PFSK-1 (cell line): Measurements from ENCODE around the gene TSPAN5.

Experiments used
- FOXP2 ChIP-seq: optimal IDR thresholded peaks from 2 replicates; pipeline ENCODE3; 2011; ENCODE audit warnings: borderline replicate concordance, control low read depth, inconsistent platforms; ENCODE audit not compliant: insufficient read depth; ENCODE audit errors: extremely low read length, extremely low read depth
- POLR2AphosphoS5 ChIP-seq: IDR thresholded peaks from 2 replicates; pipeline ENCODE4 v1.6.1; 2012; ENCODE audit warnings: low read depth, mild to moderate bottlenecking, control low read depth, low read length, moderate library complexity
- SIN3A ChIP-seq: IDR thresholded peaks from 2 replicates; pipeline ENCODE4 v1.6.1; 2012; ENCODE audit warnings: mild to moderate bottlenecking, low read length, moderate library complexity, borderline replicate concordance; ENCODE audit not compliant: insufficient read depth
- TAF1 ChIP-seq: IDR thresholded peaks from 2 replicates; pipeline ENCODE4 v1.6.1; 2012; ENCODE audit warnings: low read length, control low read depth, borderline replicate concordance; ENCODE audit not compliant: insufficient read depth
- TF ChIP-seq, protein P1 (sequence below), 2 experiments: IDR thresholded peaks; 2 replicates each; pipeline versions ENCODE4 v1.6.1 to v1.8.0; 2011 to 2012; ENCODE audit warnings: low read depth in 2 of 2, low read length in 2 of 2, control low read depth in 1 of 2, inconsistent platforms in 1 of 2, mild to moderate bottlenecking in 1 of 2, moderate library complexity in 1 of 2; ENCODE audit not compliant: insufficient read depth in 1 of 2

Gene TSPAN5

DNA sequence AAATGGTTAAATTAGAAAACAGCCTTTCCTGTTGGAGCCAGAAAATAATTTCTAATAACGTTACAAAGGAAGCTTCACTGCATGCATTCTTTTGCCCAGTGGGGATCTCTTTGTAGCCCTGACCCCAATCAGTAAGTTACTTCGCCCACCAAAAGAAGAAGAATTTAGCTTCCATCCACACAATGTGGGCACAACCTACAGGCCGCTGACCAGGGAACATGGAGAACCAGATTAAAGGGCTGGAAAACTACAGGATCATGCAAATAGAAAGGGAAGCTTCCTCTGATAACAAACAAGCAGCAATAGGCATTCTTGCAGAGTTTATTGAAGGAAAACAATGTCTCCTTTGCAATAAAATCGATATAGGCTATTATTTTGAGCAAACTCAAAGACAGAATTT, 21.3 kb upstream of the TSPAN5 start:
- TF ChIP-seq POLR2AphosphoS5, result no peak
- TF ChIP-seq SIN3A, result no peak
- TF ChIP-seq, protein P1, sequence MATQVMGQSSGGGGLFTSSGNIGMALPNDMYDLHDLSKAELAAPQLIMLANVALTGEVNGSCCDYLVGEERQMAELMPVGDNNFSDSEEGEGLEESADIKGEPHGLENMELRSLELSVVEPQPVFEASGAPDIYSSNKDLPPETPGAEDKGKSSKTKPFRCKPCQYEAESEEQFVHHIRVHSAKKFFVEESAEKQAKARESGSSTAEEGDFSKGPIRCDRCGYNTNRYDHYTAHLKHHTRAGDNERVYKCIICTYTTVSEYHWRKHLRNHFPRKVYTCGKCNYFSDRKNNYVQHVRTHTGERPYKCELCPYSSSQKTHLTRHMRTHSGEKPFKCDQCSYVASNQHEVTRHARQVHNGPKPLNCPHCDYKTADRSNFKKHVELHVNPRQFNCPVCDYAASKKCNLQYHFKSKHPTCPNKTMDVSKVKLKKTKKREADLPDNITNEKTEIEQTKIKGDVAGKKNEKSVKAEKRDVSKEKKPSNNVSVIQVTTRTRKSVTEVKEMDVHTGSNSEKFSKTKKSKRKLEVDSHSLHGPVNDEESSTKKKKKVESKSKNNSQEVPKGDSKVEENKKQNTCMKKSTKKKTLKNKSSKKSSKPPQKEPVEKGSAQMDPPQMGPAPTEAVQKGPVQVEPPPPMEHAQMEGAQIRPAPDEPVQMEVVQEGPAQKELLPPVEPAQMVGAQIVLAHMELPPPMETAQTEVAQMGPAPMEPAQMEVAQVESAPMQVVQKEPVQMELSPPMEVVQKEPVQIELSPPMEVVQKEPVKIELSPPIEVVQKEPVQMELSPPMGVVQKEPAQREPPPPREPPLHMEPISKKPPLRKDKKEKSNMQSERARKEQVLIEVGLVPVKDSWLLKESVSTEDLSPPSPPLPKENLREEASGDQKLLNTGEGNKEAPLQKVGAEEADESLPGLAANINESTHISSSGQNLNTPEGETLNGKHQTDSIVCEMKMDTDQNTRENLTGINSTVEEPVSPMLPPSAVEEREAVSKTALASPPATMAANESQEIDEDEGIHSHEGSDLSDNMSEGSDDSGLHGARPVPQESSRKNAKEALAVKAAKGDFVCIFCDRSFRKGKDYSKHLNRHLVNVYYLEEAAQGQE (IDR thresholded peaks at IDR 0.05; ENCODE audit: insufficient read depth in 1 of 2, low read depth in 2 of 2, low read length in 2 of 2), result no peak
- no peak for TF ChIP-seq TAF1
- TF ChIP-seq FOXP2, result no peak

DNA sequence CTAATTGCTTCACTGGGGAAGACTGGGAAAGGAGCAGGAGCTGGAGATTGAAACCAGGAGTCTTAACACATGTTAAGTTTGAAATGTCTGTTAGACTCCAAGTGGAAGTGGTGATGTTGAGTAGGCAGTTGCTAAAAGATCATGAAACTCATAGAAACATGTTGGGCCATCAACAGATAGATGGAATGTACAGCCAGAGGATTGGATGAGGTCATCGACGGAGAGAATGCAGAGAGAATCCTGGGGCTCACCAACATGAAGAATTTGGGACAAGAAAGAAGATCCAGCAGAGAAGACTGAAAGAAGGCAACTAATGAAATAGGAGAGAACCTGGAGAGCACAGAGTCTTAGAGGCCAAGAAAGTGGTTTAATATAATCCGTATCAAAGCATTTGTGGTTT, 19.4 kb upstream of the TSPAN5 start:
- TF ChIP-seq, protein P1 (IDR thresholded peaks at IDR 0.05; ENCODE audit: insufficient read depth in 1 of 2, low read depth in 2 of 2, low read length in 2 of 2), result no peak
- TF ChIP-seq SIN3A (no peak), TAF1 (no peak), FOXP2 (no peak), POLR2AphosphoS5 (no peak)

DNA sequence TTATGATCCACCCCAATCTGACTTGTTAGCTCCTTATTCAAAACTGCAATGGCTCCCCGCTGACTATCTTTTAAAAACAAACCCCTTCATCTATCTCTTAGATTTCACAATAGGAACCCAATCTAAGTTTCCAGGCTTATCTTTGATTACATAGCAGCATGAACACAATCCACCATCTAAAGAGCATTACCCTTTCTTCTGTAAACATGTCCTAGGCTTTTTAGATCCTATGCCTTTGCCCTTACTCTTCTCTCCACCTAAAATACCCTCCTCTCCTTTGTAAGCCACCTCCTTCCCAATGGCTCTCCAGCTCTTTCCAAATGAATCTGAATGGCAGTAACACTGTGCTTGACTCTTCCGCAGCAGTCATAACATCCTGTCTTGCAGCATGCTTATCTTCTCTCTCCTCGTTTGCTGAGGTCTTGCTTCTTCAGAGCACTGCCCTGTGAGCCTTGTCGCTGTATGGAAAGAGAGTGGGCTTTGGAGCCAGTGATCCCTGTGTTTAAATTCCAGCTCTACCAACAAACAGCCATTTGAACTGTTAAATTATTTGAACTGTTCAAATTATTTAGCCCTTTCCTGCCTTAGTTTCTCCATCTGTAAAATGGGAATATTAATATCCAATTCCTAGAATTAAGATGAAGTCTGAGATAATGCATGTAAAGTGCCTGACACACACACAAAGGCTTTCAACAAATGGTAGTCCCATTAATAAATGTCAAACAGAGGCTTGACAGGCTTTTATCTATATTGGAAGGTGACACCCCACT, 16.2 kb upstream of the TSPAN5 start:
- TF ChIP-seq FOXP2, result no peak
- no peak for TF ChIP-seq TAF1
- TF ChIP-seq, protein P1 (IDR thresholded peaks at IDR 0.05; ENCODE audit: insufficient read depth in 1 of 2, low read depth in 2 of 2, low read length in 2 of 2), result no peak
- TF ChIP-seq SIN3A, result no peak
- no peak for TF ChIP-seq POLR2AphosphoS5

DNA sequence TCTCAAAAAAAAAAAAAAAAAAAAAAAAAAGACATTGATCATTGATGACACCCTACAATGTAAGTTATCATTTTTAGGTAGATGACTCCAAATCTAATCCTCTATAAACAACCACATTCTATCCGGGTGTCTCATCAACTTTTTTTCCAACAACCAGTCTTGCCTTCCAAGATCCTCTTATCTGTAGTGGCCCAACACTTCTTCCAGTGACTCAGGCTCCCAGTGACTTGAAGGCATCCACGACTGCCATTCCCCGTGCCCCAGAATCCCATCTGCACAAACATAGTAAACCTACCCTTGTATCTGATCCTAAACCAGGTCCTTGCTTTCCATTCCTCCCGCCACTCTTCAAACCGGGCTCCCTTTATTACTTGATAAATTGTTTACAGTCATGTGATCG, 15.6 kb upstream of the TSPAN5 start:
- TF ChIP-seq SIN3A (no peak), TAF1 (no peak), POLR2AphosphoS5 (no peak), FOXP2 (no peak)
- TF ChIP-seq, protein P1 (IDR thresholded peaks at IDR 0.05; ENCODE audit: insufficient read depth in 1 of 2, low read depth in 2 of 2, low read length in 2 of 2), result no peak

DNA sequence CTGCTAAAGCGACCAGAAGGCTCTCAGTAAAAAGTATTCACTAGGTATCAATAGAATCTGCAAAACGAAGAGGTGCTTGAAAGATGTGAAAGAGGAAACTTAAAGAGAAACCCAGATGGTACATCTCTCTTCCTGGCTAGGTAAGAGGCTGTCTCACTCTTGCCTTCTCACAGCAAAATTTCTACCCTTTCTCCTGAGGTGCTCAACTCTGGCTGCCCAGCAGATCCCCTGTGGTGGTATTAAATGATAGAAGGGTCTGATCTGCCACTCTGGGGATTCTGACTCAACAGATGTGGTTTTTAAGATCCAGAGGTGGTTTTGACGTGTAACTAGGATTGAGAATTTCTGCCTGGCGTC, 14.9 kb upstream of the TSPAN5 start:
- no peak for TF ChIP-seq FOXP2
- no peak for TF ChIP-seq SIN3A
- TF ChIP-seq POLR2AphosphoS5, result no peak
